Right atrium auricular region (tissue), 2 donors: ENCODE results near the gene SH3PXD2B. TPM values are rescaled to one million over a fixed set of nuclear protein-coding genes. Genes with fewer than 3 reads are reported as not detected.

Source experiments
- DNase-seq: peaks from one replicate; pipeline ENCODE4 v3.0.0-alpha.2; 2019; ENCODE audit warnings: low spot score
- H3K27ac ChIP-seq, 2 donors: fragments of 200-600 bp; sonication (generic); 1 replicate in 1 of 2; 2 replicates in 1 of 2; pipeline ENCODE4 v1.5.1; 2016 to 2019
- H3K27me3 ChIP-seq, 2 donors: fragments of 200-600 bp; sonication (generic); one replicate each; pipeline versions ENCODE4 v1.5.1 to v1.6.0; 2017 to 2019
- H3K36me3 ChIP-seq: fragments of 200-600 bp; sonication (generic); one replicate; pipeline ENCODE4 v1.5.1; 2016
- H3K4me1 ChIP-seq, 2 donors: fragments of 200-600 bp; sonication (generic); one replicate each; pipeline versions ENCODE4 v1.5.1 to v1.6.0; 2017 to 2019
- H3K4me3 ChIP-seq, 2 donors: fragments of 200-600 bp; sonication (generic); 1 replicate in 1 of 2; 2 replicates in 1 of 2; pipeline ENCODE4 v1.5.1; 2017 to 2019; ENCODE audit warnings: mild to moderate bottlenecking in 1 of 2, moderate library complexity in 1 of 2
- H3K9me3 ChIP-seq, 2 donors: fragments of 200-600 bp; sonication (generic); one replicate each; pipeline ENCODE4 v1.5.1; 2019
- total RNA-seq, 2 donors: library from RNA; depleted of rRNA; stranded (reverse); fragments of >200 nt; gene quantifications; one replicate each; pipeline ENCODE4 v1.1.0, GENCODE V29; 2016
- TF ChIP-seq, protein P1 (sequence below), 2 donors: fragments of 200-600 bp; sonication (generic); IDR thresholded peaks; one replicate each; pipeline ENCODE4 v1.5.1; 2019; ENCODE audit warnings: antibody characterized with exemption in 2 of 2

The SH3PXD2B gene
- total RNA-seq, 2 donors from 2014 or later = 7.2 to 13.9 TPM

DNA sequence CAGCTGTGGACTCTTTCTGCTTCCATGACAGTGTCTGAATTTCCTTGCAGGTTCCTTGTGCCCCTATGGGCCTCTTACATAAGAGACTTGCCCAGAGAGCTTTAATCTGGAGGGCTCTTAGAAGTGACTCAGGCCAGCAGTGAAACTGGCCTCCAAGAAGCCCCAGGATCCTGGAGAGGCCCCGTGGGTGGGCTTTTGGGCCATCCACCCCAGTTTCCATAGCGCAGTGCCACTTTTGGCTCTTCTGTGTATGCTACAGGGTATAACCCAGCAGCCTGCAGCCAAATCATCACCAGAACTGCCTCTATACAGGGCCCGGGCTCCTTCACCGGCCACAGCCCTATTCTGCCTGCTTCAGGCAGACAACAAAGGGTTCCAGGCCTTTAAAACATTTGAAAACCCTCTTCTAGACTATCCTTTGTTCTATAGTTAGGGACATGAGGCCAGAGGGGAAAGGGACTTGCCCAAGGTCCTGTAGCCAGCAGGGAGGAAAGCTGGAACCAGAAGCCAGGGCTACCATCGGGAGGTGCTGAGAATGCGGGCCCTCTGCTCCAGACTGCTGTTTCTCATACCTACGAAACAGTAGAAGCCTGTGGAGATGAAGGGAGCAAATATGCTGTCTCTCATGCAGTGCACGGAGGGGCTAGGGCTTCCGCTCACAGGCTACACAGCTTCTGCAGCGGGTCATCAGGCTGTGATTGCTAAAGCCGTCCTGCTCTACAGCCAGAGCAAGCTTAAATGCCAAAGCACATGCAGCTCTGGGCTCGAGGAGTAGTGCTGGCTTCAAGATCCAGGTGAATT is 18.0 kb downstream of the SH3PXD2B start:
- no peaks in the 10 kb centered on the region for H3K27me3 ChIP-seq
- DNase-seq = no peak
- TF ChIP-seq, protein P1, sequence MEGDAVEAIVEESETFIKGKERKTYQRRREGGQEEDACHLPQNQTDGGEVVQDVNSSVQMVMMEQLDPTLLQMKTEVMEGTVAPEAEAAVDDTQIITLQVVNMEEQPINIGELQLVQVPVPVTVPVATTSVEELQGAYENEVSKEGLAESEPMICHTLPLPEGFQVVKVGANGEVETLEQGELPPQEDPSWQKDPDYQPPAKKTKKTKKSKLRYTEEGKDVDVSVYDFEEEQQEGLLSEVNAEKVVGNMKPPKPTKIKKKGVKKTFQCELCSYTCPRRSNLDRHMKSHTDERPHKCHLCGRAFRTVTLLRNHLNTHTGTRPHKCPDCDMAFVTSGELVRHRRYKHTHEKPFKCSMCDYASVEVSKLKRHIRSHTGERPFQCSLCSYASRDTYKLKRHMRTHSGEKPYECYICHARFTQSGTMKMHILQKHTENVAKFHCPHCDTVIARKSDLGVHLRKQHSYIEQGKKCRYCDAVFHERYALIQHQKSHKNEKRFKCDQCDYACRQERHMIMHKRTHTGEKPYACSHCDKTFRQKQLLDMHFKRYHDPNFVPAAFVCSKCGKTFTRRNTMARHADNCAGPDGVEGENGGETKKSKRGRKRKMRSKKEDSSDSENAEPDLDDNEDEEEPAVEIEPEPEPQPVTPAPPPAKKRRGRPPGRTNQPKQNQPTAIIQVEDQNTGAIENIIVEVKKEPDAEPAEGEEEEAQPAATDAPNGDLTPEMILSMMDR (IDR thresholded peaks at IDR 0.05) = no peak
- peak overlapping the region; percentile 23 to 71 for H3K27ac ChIP-seq
- no peaks in the 10 kb centered on the region for H3K36me3 ChIP-seq
- H3K4me1 ChIP-seq = peaks cover 0 to 32% of the 10 kb centered on the region in 2 donors
- H3K9me3 ChIP-seq = no peaks in the 10 kb centered on the region
- no peak overlapping the region for H3K4me3 ChIP-seq

GRCh38 chr5:172435362-172436077 is 18.8 kb downstream of the SH3PXD2B start:
- H3K9me3 ChIP-seq = no peaks in the 10 kb centered on the region
- peak overlapping the region in 1 of 2 donors; percentile 71 for H3K27ac ChIP-seq
- H3K4me3 ChIP-seq = no peak overlapping the region
- no peaks in the 10 kb centered on the region for H3K36me3 ChIP-seq
- H3K4me1 ChIP-seq = peaks cover 0 to 38% of the 10 kb centered on the region in 2 donors
- no peak for DNase-seq
- TF ChIP-seq, protein P1 (IDR thresholded peaks at IDR 0.05) = no peak
- H3K27me3 ChIP-seq = no peaks in the 10 kb centered on the region

DNA sequence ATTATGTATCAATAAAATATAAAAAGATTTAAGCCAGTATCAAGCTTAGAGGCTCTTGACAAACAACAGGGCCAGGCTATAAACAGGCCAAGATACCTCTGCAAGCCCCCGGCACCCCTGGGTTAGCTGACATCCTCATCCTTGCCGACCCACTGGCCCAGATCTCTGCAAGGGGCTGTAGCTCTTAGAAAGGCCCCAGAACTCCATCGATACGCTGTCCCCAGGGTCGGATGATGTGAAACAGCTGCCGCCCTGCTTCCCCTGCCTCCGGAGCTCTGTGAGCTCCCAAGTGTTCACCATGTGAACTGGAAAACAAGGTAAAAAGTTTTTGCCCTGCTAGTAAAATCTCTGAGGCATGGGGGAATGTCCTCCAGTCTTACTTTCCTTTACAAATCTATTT is 20.1 kb downstream of the SH3PXD2B start:
- no peaks in the 10 kb centered on the region for H3K27me3 ChIP-seq
- no peaks in the 10 kb centered on the region for H3K36me3 ChIP-seq
- DNase-seq = no peak
- peaks cover 0 to 46% of the 10 kb centered on the region in 2 donors for H3K4me1 ChIP-seq
- no peaks in the 10 kb centered on the region for H3K9me3 ChIP-seq
- peak overlapping the region in 1 of 2 donors; percentile 7 for H3K27ac ChIP-seq
- TF ChIP-seq, protein P1 (IDR thresholded peaks at IDR 0.05) = no peak
- H3K4me3 ChIP-seq = no peak overlapping the region

DNA sequence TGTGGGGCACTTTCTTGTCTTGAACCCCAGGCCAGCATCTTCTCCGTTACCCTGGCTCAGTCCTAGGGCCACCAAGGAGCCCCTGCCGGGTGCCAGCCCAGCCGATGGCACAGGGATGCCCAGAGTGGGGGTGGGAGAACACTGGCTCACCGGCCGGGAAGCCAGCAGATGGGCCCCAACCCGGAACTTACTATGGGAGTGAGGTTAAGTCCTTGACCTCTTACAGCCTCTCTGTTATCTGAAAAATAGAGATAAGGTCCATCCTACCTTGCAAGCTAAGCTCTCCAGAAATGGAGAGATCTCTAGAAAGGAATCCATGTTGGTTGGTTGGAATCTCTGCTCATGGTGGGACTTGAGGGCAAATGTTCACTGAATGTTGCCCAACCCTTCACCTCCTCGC is 20.8 kb downstream of the SH3PXD2B start:
- Histone ChIP-seq H3K9me3 (no peaks in the 10 kb centered on the region), H3K36me3 (no peaks in the 10 kb centered on the region), H3K4me1 (peaks cover 0 to 50% of the 10 kb centered on the region in 2 donors), H3K27me3 (no peaks in the 10 kb centered on the region), H3K4me3 (no peak overlapping the region), H3K27ac (peak overlapping the region in 1 of 2 donors; percentile 7)
- no peak for DNase-seq
- TF ChIP-seq, protein P1 (IDR thresholded peaks at IDR 0.05) = no peak

DNA sequence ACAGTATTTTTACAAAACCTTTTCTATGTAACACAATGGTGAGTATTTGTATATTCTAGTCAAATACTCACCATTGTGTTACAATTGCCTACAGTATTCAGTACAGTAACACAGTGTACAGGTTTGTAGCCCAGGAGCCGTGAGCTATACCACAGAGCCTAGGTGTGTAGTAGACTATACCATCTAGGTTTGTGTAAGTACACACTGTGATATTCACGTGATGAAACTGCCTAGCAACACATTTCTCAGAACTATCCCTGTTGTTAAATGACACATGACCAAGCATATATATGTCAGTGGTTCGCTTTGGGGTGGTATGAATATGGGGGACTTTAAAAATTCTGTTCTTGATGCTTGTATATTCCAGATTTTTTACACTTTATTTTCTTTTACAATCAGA is 21.3 kb downstream of the SH3PXD2B start:
- peaks cover 0 to 46% of the 10 kb centered on the region in 2 donors for H3K4me1 ChIP-seq
- TF ChIP-seq, protein P1 (IDR thresholded peaks at IDR 0.05) = no peak
- no peak for DNase-seq
- H3K27ac ChIP-seq = no peak overlapping the region
- no peaks in the 10 kb centered on the region for H3K36me3 ChIP-seq
- no peak overlapping the region for H3K4me3 ChIP-seq
- no peaks in the 10 kb centered on the region for H3K9me3 ChIP-seq
- no peaks in the 10 kb centered on the region for H3K27me3 ChIP-seq
